ENCODE measurements around the gene FAM124A.

Gene FAM124A

GRCh38 chr13:51332566-51333361 lies 110.6 kb downstream of the FAM124A start:
- H3K4me1 ChIP-seq: no peaks in the 10 kb centered on the region
- no peaks in the 10 kb centered on the region for H3K27me3 ChIP-seq (ENCODE audit: control insufficient read depth, insufficient read depth, low read length)
- no peaks in the 10 kb centered on the region for H3K9me3 ChIP-seq (ENCODE audit: control insufficient read depth, low read length)
- no peak overlapping the region for H3K27ac ChIP-seq
- H3K79me2 ChIP-seq: no peaks in the 10 kb centered on the region
- no peak overlapping the region for H3K4me2 ChIP-seq (ENCODE audit: low read length)
- no peak overlapping the region for H3K4me3 ChIP-seq (ENCODE audit: low read depth, low read length)
- TF ChIP-seq, protein P1, sequence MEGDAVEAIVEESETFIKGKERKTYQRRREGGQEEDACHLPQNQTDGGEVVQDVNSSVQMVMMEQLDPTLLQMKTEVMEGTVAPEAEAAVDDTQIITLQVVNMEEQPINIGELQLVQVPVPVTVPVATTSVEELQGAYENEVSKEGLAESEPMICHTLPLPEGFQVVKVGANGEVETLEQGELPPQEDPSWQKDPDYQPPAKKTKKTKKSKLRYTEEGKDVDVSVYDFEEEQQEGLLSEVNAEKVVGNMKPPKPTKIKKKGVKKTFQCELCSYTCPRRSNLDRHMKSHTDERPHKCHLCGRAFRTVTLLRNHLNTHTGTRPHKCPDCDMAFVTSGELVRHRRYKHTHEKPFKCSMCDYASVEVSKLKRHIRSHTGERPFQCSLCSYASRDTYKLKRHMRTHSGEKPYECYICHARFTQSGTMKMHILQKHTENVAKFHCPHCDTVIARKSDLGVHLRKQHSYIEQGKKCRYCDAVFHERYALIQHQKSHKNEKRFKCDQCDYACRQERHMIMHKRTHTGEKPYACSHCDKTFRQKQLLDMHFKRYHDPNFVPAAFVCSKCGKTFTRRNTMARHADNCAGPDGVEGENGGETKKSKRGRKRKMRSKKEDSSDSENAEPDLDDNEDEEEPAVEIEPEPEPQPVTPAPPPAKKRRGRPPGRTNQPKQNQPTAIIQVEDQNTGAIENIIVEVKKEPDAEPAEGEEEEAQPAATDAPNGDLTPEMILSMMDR (IDR thresholded peaks at IDR 0.05): no peak
- no peak overlapping the region for H3K9ac ChIP-seq
- no peaks in the 10 kb centered on the region for H3K36me3 ChIP-seq (ENCODE audit: control insufficient read depth, insufficient read depth, low read length)
- H2AFZ ChIP-seq: no peak overlapping the region

DNA sequence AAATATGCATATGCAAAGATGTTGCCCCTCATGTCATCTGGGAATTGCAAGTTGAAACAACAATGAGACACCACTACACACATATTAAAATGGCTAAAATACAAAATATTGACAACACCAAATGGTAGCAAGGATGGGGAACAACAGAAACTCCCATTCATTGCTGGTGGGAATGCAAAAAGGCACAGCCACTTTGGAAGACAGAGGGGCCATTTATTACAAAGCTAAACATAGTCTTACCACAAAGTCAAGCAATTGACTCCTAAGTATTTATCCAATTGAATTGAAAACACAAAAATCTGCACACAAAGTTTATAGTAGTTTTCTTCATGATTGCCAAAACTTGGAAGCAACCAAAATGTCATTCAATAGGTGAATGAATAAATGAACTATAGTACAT lies 111.2 kb downstream of the FAM124A start:
- no peaks in the 10 kb centered on the region for H3K27me3 ChIP-seq (ENCODE audit: control insufficient read depth, insufficient read depth, low read length)
- H3K4me2 ChIP-seq (ENCODE audit: low read length): no peak overlapping the region
- no peaks in the 10 kb centered on the region for H3K79me2 ChIP-seq
- H3K36me3 ChIP-seq (ENCODE audit: control insufficient read depth, insufficient read depth, low read length): no peaks in the 10 kb centered on the region
- H2AFZ ChIP-seq: no peak overlapping the region
- H3K4me1 ChIP-seq: no peaks in the 10 kb centered on the region
- TF ChIP-seq, protein P1 (IDR thresholded peaks at IDR 0.05): no peak
- H3K9ac ChIP-seq: no peak overlapping the region
- no peak overlapping the region for H3K27ac ChIP-seq
- H3K4me3 ChIP-seq (ENCODE audit: low read depth, low read length): no peak overlapping the region
- H3K9me3 ChIP-seq (ENCODE audit: control insufficient read depth, low read length): no peaks in the 10 kb centered on the region

GRCh38 chr13:51333826-51334225 lies 111.6 kb downstream of the FAM124A start:
- H3K79me2 ChIP-seq: no peaks in the 10 kb centered on the region
- no peaks in the 10 kb centered on the region for H3K9me3 ChIP-seq (ENCODE audit: control insufficient read depth, low read length)

More at GRCh38 chr13:51333826-51334225, 111.6 kb downstream of the FAM124A start:
- Histone ChIP-seq H3K27me3 (ENCODE audit: control insufficient read depth, insufficient read depth, low read length) (no peaks in the 10 kb centered on the region), H3K27ac (no peak overlapping the region), H3K36me3 (ENCODE audit: control insufficient read depth, insufficient read depth, low read length) (no peaks in the 10 kb centered on the region), H3K4me3 (ENCODE audit: low read depth, low read length) (no peak overlapping the region), H3K9ac (no peak overlapping the region), H3K4me2 (ENCODE audit: low read length) (no peak overlapping the region), H2AFZ (no peak overlapping the region), H3K4me1 (no peaks in the 10 kb centered on the region)
- TF ChIP-seq, protein P1 (IDR thresholded peaks at IDR 0.05): no peak
